Stimulated activated CD8-positive, alpha-beta memory T cell treated with anti-CD3 and anti-CD28 coated beads, Interleukin-7, amount 100 ng/mL, for 1 hour (primary cell): ENCODE data around the gene DNAAF6.

Experiments used
- DNase-seq, 2 donors: peaks; one replicate each; pipeline ENCODE4 v3.0.0-alpha.2; 2020; ENCODE audit warnings: low read depth in 2 of 2

The DNAAF6 gene

GRCh38 chrX:107293056-107293455 is 86.6 kb downstream of the DNAAF6 start:
- DNase-seq = no peak
